Hepatocyte (in vitro differentiated cells): ENCODE data around the gene SCML1. TPM values are rescaled to one million over a fixed set of nuclear protein-coding genes. Genes with fewer than 3 reads are reported as not detected.

Experiments used
- DNase-seq: peaks from one replicate; pipeline ENCODE4 v3.0.0-alpha.2; 2016; ENCODE audit warnings: low spot score
- H2AFZ ChIP-seq: fragments of 200-600 bp; sonication (generic); 2 replicates; pipeline ENCODE4 v1.6.0; 2016; ENCODE audit warnings: antibody characterized with exemption, mild to moderate bottlenecking
- H3K27ac ChIP-seq: fragments of 200-600 bp; sonication (generic); 2 replicates; pipeline ENCODE4 v1.5.1; 2016; ENCODE audit warnings: mild to moderate bottlenecking
- H3K27me3 ChIP-seq: fragments of 200-600 bp; sonication (generic); 2 replicates; pipeline ENCODE4 v1.6.1; 2016
- H3K36me3 ChIP-seq: fragments of 200-600 bp; sonication (generic); replicated peaks from 2 replicates; pipeline ENCODE4 v1.5.1; 2016; ENCODE audit warnings: low read depth; ENCODE audit not compliant: insufficient read depth
- H3K4me1 ChIP-seq: fragments of 200-600 bp; sonication (generic); 2 replicates; pipeline ENCODE4 v1.5.1; 2016; ENCODE audit warnings: mild to moderate bottlenecking, moderate library complexity; ENCODE audit not compliant: insufficient read depth
- H3K4me2 ChIP-seq: fragments of 200-600 bp; sonication (generic); 2 replicates; pipeline ENCODE4 v1.6.0; 2016
- H3K4me3 ChIP-seq: fragments of 200-600 bp; sonication (generic); 2 replicates; pipeline ENCODE4 v1.5.1; 2016; ENCODE audit warnings: mild to moderate bottlenecking
- H3K79me2 ChIP-seq: fragments of 200-600 bp; sonication (generic); 2 replicates; pipeline ENCODE4 v1.6.0; 2017; ENCODE audit warnings: mild to moderate bottlenecking
- H3K9me2 ChIP-seq: fragments of 200-600 bp; sonication (generic); replicated peaks from 2 replicates; pipeline ENCODE4 v1.6.0; 2017; ENCODE audit warnings: mild to moderate bottlenecking; ENCODE audit not compliant: insufficient read depth
- H3K9me3 ChIP-seq: fragments of 200-600 bp; sonication (generic); 2 replicates; pipeline ENCODE4 v1.5.1; 2016; ENCODE audit warnings: low read depth, mild to moderate bottlenecking
- H4K20me1 ChIP-seq: fragments of 200-600 bp; sonication (generic); 2 replicates; pipeline ENCODE4 v1.6.0; 2016; ENCODE audit warnings: mild to moderate bottlenecking; ENCODE audit not compliant: insufficient read depth, poor library complexity, severe bottlenecking
- CTCF ChIP-seq: fragments of 200-600 bp; sonication (generic); IDR thresholded peaks from 2 replicates; pipeline ENCODE4 v1.5.1; 2016; ENCODE audit warnings: antibody characterized with exemption, mild to moderate bottlenecking; ENCODE audit not compliant: poor library complexity
- EZH2 ChIP-seq: fragments of 200-600 bp; sonication (generic); IDR thresholded peaks from 2 replicates; pipeline ENCODE4 v1.6.1; 2016; ENCODE audit warnings: antibody characterized with exemption, mild to moderate bottlenecking, borderline replicate concordance
- EZH2phosphoT487 ChIP-seq: fragments of 200-600 bp; sonication (generic); IDR thresholded peaks from one replicate; pipeline ENCODE4 v1.6.1; 2018; ENCODE audit warnings: antibody characterized with exemption, mild to moderate bottlenecking, low read depth, moderate library complexity; ENCODE audit not compliant: unreplicated experiment, severe bottlenecking
- WGBS: methylation state at CpG from one replicate; pipeline ENCODE4 v1.1.6; 2016; ENCODE audit warnings: low lambda C conversion rate; ENCODE audit errors: missing lambda C conversion rate; 5-methylcytosine and 5-hydroxymethylcytosine counted together
- polyA plus RNA-seq: library from polyadenylated mRNA; unstranded; fragments of >200 nt; fragmentation: Nextera tagmentation; extraction: Ambion mirVana; gene quantifications from 2 replicates; pipeline ENCODE4 v1.2.1, GENCODE V29; 2016
- total RNA-seq: library from RNA; depleted of rRNA; stranded (reverse); fragments of >200 nt; gene quantifications from 2 replicates; pipeline ENCODE4 v1.2.3, GENCODE V29; 2014

The SCML1 gene
- total and polyA plus RNA-seq, 2 experiments from 2014 or later, result 17.0 to 23.7 TPM

GRCh38 chrX:17788956-17789562 lies 51.8 kb downstream of the SCML1 start:
- H3K4me1 ChIP-seq, result no peaks in the 10 kb centered on the region
- no peak overlapping the region for H3K4me2 ChIP-seq
- no peak overlapping the region for H3K27ac ChIP-seq
- H3K36me3 ChIP-seq, result no peaks in the 10 kb centered on the region
- WGBS, result 77% methylated on average over 8 of the region's 8 CpGs
- H3K9me2 ChIP-seq, result no peaks in the 10 kb centered on the region
- DNase-seq, result no peak
- H3K27me3 ChIP-seq, result no peaks in the 10 kb centered on the region
- H3K4me3 ChIP-seq, result no peak overlapping the region
- H4K20me1 ChIP-seq, result no peaks in the 10 kb centered on the region
- H3K79me2 ChIP-seq, result no peaks in the 10 kb centered on the region
- no peak overlapping the region for H2AFZ ChIP-seq
- TF ChIP-seq CTCF, result no peak
- TF ChIP-seq EZH2, result no peak
- TF ChIP-seq EZH2phosphoT487, result no peak
- H3K9me3 ChIP-seq, result no peaks in the 10 kb centered on the region

DNA sequence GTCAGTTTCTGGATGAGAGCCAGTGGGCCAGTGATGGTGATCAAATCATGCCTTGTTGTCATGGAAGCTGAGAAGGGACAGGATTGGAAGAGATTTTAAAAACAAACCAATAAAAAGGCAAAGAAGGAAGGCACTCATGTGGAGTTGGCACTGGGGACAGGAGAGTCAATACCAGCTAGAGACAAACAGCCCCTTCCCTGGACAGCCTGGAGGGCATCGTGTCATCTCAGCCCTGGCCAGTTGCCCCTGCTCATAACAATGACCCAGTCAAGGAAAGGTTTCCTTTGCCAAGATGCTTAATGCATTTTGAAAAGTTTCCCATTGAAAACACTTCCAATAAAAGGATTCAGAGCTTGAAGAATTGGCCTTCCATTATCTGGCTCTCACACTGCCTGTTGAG lies 55.5 kb downstream of the SCML1 start:
- Histone ChIP-seq H3K9me2 (no peaks in the 10 kb centered on the region), H2AFZ (no peak overlapping the region), H3K36me3 (no peaks in the 10 kb centered on the region), H4K20me1 (no peaks in the 10 kb centered on the region), H3K4me2 (no peak overlapping the region), H3K27ac (no peak overlapping the region), H3K79me2 (no peaks in the 10 kb centered on the region), H3K4me1 (no peaks in the 10 kb centered on the region), H3K27me3 (no peaks in the 10 kb centered on the region), H3K4me3 (no peak overlapping the region), H3K9me3 (no peaks in the 10 kb centered on the region)
- no peak for DNase-seq
- TF ChIP-seq EZH2 (no peak), CTCF (no peak), EZH2phosphoT487 (no peak)
- WGBS, result 42% methylated on average over 1 of the region's 1 CpG

GRCh38 chrX:17798921-17799320 lies 61.6 kb downstream of the SCML1 start:
- Histone ChIP-seq H3K27me3 (no peaks in the 10 kb centered on the region), H3K9me2 (no peaks in the 10 kb centered on the region), H3K9me3 (no peaks in the 10 kb centered on the region), H3K4me2 (no peak overlapping the region), H3K4me3 (no peak overlapping the region), H3K4me1 (no peaks in the 10 kb centered on the region), H2AFZ (no peak overlapping the region), H3K79me2 (no peaks in the 10 kb centered on the region), H4K20me1 (no peaks in the 10 kb centered on the region), H3K27ac (no peak overlapping the region), H3K36me3 (no peaks in the 10 kb centered on the region)
- WGBS, result 96% methylated on average over 4 of the region's 4 CpGs
- DNase-seq, result no peak
- no peak for TF ChIP-seq EZH2

DNA sequence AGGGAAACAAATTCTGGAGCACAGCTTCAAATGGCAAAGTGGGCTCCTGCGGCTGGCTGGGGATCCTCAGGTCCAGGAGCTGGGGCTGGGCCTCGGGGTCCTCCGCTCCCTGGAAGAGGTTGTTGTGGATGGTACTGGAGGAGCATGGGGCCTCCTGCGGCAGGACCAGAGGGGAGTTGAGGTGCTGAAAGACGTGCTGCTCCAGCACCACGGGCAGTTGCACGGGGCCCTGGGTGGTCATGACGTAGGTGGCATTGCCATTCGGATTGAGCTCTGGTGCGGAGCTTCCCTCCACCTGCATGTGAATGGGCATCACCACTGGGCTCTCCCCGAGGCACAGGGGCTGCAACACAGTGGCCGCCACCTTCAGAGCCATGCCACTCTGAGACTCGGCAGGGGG lies 64.1 kb downstream of the SCML1 start:
- H3K27me3 ChIP-seq, result no peaks in the 10 kb centered on the region
- H4K20me1 ChIP-seq, result no peaks in the 10 kb centered on the region
- H3K9me3 ChIP-seq, result no peaks in the 10 kb centered on the region
- 86% methylated on average over 13 of the region's 13 CpGs for WGBS
- TF ChIP-seq EZH2 (no peak), CTCF (no peak), EZH2phosphoT487 (no peak)
- H3K9me2 ChIP-seq, result no peaks in the 10 kb centered on the region
- H2AFZ ChIP-seq, result no peak overlapping the region
- H3K79me2 ChIP-seq, result no peaks in the 10 kb centered on the region
- H3K36me3 ChIP-seq, result no peaks in the 10 kb centered on the region
- H3K4me3 ChIP-seq, result no peak overlapping the region
- no peaks in the 10 kb centered on the region for H3K4me1 ChIP-seq
- no peak overlapping the region for H3K4me2 ChIP-seq
- DNase-seq, result no peak
- no peak overlapping the region for H3K27ac ChIP-seq
